AML-193 (cell line): ENCODE data around the gene XIRP2.

ENCODE experiments used
- DNase-seq, 2 experiments: peaks; one replicate each; lab custom pipeline; 2025; lab: John Stamatoyannopoulos, UW

XIRP2 gene

DNA sequence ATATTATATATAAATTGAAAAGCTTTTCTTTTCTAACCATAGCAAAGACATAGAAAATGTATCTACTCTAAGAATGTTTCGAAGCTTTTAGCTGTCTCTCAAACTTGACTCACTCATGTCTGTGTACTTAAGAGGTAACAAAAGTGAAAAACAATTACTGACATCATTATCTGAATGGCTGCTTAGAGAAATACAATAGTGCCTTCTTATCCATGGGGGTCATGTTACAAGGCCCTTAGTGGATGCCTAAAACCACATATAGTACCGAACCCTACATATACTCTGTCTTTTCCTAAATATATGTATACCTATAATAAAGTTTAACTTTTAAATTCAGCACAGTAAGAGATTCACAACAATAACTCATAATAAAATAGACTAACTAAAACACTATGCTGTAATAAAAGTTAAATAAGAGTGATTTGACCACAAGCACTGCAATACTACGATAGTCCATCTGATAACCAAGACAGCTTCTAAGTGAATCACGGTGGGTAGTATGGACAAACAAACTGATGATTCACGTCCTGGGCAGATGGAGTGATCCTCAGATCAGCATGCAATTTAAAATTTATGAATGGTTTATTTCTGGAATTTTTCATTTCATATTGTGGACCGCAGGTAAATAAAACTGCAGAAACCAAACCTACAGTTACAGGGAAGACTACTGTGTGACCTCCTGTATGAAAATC, 246.2 kb downstream of the XIRP2 start:
- DNase-seq, result no peak

DNA sequence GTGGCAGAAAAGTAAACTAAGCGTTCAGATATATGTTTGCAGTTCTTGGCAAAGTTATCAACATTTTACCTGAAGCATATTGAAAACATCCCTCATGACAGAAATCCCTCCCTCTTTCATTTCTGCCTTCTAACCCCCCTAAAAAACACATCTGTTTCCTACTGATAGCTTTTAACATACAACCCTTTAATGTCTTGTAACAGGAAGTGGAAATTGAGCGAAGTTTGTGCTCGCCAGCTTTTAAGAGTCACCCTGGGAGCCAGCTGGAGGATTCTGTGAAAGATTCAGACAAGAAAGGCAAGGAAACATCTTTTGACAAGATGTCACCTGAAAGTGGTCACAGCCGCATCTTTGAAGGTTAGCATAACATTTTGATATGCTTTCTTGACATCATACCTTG, 247.4 kb downstream of the XIRP2 start:
- DNase-seq, result no peak

DNA sequence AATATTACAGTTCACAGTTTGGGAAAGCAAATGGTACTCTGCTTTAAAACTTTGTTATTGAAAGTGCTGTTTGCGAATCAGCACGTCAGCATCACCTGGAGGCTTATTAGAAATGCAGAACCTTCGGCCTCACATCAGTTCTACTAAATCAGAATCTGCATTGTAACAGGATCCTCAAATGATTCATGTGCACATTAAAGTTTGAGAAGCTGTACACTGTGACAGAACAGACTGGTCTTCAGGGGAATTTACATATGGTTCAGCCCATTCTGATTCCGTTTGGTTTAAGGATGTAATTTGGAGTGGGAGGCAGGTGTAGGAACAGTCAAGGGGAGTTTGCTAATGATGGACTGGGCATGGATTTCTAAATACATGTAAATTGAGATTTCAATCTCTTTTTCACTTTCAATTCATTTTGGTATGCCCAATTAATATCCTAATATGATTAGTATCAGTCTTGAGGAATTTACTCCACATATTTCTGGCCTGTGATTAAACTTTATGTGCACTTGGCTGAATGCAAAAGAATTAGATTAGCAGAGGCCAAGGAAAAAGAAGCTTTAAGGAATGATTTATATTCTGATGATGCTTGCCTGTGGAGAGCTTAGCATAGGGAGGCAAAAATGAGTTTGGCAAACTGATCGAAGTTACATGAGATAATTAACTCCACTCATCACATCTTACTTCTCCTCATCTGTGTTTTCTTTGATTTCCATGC, 248.8 kb downstream of the XIRP2 start:
- DNase-seq, result no peak

DNA sequence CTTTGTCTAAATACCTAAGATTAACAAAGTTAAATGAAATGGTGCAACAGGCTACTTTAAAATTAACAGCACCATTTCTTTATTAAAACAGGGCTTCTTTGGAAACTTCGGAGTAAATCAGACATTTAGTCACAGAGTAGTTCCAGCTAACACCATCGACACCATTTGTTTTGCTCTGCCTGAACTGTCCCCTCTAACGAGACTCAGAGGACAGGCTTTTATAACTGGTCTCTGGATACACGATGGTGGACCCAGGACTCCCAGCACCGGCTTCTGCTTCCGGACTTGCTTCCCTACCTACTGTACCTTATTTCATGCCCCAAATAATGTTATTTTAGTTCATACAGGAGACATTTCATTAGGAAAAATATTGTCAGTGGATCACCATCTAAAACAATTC, 252.1 kb downstream of the XIRP2 start:
- DNase-seq, result no peak

DNA sequence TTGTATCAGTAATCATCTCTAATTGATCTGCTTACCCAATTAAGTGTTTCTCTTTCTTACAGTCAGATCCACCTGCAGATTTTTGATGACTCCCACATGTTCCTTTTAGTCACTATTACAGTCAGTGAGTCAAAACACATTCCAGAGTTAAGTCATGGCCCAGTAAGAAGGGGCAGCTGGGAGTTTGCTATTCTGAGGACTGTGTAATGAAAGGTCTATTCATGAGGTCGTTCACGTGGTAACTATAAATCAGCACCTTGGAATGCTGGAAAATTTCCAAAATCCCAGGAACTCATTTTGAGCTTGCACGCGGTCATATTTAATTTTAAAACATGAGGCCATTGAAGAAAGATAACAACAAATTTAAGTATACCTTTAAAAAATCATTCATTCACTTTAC, 252.5 kb downstream of the XIRP2 start:
- no peak for DNase-seq

DNA sequence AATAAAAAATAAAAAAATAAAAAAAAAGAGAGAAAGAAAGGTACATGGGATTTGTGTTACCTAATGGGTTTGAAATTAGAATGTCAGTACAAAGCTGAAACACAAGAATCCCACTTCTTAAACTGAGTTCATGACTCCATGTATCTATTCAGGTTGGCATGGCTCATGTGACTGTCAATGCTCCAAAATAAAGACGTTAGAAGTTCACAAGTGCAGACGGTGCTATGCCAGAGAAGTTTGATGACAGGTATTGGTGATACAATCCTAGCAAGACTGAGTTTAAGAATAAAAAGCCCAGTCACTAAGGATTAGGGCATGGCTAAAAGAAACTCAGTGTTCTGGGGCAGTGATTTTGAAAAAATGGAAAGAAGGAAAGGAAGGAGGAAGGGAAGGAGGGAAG, 254.3 kb downstream of the XIRP2 start:
- no peak for DNase-seq

DNA sequence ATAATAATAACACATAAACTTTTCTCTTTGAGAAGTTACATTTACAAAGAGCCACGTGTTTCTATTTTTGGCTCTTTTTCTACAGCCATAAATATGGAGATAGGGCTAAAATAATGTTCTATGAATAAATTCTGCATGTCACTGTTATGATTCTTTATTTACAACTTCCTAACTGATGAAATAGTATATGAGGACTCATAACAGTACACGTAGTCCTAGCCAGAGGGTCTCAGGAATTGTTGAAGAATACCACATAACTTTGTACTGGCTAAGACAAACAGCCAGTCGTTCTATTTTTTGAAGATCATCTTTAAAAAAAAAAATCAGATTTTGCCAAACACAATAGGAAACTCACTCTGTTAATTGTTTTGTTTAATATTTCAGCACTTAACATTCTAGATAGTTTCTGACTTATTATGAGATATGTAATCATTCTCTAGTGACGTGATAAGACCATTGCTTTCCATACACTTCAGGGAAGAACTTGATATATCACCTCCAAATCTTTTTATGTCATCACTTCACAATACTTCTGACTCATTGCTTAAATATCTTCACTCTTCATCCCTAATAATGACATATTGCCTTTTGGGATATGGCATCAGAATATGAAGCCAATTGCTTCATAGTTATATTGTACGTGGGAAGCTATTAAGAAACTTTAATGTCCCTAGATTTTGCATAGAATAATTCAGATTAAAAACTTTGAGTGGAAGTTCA, 256.1 kb downstream of the XIRP2 start:
- DNase-seq, result no peak

DNA sequence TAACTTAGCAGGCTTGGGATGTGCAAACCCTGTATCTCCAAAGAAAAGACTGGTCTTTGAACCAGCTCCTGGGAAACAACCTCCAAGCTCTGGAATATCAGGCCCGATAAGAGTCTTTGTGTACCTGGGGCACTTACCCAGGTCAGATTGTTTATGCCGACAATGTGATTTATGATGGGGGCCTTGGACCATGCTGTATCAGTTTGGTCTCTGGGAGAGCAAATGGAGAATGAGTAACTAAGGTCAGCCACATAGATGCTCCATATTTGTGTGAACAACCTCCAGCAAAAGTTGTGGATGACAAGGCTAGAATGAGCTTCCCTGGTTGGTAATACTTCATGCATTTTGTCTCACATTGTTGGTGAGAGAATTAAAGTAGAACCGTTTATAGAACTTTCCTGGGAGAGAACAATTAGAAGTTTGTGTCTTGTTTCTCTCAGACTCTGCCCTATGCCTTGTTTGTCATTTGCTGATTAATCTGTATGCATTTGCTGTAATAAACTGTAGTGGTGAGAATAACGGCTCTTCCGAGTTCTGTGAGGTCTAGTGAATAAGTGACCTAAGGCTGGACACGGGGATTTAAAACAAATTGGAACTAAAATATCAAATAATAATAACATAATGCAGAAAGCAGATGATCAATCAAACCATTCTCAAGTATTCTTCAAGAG, 259.1 kb downstream of the XIRP2 start:
- no peak for DNase-seq

DNA sequence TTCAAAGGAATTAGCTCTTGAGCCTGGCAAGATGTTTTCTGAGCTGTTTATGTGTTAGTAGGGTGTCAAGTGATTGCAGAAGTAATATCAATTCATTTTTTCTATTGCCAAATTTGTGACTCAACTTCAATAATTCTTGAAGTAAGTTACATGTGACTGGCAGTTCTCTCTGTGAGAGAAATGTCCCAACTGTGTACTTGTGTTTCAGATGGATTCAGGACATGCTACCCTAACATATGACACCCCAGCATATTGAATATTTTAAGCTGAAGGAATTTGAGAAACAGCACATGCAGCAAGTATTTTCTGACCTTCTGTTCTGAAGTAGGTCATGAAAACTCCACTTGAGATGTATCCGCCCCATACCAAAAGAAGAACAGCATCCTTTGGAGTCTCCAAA, 263.6 kb downstream of the XIRP2 start:
- DNase-seq, result no peak

DNA sequence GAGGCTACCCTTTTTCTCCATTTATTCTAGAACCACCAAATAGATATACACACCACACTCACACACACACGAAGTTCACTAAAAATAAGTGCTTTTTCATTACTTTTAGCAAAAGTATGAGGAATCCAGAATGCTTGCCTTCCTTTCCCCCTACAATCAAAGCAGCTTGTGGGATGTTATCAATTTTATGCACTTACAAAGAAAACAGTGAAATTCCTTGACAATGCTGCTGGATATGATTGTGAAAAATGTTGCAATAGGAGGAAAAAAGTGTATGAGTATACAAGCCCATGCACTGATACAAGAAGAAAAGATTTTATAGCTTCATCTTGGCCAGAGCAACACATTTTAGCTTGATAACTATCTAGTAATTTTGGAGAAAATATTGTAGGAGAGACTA, 269.2 kb downstream of the XIRP2 start:
- DNase-seq, result no peak

DNA sequence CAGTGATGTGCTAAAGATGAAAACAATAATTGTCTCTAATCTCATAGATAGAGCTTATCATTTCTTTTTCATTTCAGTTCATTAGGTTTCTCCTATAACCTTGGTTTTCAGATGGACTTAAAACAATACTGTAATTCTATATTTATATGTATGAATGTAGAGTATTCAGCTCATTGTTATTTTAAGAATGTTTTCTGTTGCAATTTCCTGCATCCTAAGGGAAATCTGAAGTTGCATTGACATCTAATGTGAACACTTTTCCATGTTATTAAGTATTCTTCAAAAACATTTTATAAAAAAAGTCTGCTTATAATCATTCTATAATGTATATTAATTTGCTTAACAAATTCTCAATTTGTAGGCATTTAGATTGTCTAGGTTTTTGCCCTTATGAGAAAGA, 288.9 kb downstream of the XIRP2 start:
- DNase-seq, result no peak

DNA sequence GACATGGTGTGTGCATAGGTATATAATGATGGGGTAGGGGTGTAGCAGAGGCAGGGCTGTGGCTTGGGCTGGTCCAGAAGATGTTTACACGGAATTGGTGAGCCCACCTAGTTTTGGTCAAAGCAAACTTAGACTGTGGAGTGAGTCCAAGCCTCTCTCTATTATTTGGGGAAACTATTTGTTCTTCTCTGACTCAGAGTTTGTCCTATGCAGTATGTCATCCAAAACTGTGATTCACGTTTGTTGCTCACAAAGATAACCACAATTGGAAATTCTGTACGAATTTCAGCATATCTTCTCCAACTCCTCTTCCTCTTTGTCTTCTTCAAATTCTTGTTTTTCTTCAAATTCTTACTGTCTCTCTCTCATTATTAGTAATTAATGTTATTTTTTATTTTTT, 292.9 kb downstream of the XIRP2 start:
- no peak for DNase-seq

DNA sequence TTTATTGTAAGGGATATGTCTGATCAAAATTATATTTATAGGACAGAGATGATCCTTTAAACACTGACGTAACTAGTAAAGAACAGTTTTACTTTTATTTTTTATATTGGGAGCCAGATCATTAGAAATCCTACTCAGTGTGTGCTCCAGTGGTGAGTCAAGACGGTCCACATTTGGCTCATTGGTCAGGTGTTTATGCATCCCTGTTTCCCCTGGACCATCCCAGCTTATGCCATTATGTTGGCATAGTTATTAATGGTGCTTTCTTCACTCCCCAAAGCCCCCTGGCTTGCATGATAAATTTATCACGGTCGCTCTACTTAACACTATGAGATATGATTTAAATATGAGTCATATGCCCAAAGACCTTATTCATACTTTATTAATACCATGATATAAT, 293.4 kb downstream of the XIRP2 start:
- DNase-seq, result no peak

DNA sequence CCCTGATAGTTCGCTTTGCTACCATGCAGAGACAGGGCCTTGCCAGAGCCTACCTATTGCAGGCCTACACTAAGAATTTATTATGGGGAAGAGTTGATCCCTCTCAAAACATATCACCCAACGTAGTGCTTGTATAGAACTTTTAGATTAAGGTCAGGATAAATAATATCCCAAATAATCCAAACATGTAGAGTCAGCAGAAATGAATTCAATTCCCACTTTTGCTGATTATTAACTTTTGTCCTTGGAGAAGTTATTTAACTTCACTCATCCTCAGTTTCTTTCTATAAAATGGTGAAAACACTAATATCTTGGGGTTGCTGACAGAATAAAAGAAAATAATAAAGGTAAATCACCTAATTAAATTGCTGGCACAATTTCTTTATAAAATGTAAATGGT, 294.1 kb downstream of the XIRP2 start:
- DNase-seq, result no peak

DNA sequence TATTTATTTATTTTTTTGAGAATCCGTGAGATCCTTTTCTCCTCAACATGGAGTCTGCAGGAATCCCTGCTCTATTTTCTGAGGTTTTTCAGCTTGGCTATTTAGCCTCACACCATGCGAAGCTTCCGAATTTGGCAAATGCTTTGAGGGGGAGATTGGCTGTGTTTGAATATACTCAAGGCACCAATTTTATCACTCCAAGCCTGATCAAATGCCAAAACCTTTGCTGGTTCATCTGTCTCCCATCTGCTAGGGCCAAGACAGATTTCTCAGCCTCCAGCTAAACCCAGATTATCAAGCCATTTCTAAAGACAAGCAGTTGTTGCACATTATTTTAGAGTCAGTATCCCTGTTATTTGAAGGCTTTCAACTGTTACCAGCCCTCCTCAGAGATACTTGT, 295.7 kb downstream of the XIRP2 start:
- no peak for DNase-seq

DNA sequence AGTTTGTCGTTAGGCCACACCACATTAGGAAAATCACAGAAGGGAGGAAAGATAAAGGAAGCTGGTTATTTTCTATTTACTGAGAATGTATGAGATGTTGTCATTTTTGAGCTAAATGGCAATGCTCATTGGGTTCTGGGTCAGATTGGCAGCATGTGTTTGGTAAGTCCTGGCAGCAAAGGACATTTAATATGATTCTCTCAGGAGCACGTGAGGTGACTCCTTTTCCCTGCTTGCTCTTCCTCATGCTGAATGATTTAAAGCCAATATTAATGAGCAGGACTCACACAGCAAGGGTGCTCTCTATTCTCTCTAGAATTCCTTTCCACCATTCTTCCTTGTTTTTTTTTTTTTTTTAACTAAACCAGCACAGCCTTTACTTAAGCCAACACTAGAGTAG, 298.2 kb downstream of the XIRP2 start:
- DNase-seq, result no peak

DNA sequence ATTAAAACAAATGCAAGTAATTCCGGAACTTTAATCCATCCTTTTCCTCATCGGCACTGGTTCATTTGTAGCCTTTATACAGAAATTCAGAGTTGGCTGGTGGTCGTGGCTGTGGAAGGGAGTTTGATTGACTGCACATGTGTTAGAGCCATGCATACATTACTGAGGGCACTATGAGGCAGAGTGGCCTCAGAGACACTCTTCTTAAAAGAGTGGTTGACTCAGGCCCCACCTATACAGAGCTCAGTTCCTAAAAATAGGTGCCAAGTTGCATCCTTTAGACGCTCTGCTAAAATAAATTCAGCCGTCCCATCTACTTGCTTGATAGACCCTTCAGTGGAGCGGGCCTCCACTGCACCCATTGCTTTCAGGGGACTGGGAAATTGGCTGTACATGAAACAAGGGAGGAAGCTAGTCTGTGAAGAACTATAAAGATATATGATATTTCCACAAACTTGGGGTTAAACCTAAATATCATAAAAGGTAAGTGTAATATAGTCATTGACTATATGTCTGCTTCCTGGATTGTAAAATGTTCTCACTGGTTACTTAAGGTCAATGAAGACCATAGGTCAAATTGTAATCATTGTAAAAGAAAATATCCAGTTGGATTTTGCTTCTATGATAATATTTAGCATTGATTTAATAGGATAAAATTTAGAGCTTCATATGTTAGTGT, 298.9 kb downstream of the XIRP2 start:
- DNase-seq, result no peak

DNA sequence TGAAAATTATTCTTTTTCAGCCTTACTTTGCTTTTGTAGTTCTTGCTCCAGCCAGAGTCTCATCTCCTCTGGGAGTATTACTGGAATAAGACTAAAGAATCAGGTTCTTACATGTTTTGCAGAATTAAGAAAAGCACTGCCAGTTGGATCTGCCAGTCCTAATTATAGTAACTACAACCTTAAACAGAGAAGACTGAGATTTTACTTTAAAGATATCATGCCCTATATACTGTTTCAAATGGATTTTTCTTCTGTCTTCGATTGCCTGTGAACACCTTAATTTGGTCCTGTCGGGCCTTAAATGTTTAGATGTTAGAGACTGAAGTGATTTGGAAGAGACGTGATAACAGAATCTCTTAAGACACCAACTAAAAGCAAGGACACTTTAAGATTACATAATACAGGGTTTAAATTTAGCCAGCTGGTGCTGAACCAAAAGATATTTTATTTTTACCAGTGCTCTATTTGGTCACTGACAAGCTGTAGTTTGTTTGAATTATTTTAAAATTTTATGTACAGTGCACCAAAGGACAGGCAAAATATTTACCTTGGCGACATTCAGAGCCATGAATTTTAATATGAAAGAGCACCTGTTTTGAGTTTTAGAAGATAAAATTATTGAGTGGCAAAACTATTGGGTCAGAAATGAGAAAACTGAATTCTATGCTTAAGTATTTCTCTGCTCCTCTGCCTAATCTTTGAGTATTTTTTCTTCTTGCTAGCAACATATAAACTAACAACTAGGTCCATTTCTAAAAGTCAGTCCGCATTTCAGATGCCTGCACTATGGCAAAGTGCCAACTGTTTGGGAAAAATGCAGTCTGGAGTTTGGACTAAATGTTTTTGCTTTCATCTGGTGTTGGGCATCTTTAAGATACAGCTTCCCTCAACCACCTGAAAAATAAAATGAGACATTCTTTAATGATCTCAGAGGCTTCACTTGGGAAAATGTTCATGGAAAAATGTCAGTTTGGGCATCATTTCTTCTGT, 300.0 kb downstream of the XIRP2 start:
- DNase-seq, result no peak

DNA sequence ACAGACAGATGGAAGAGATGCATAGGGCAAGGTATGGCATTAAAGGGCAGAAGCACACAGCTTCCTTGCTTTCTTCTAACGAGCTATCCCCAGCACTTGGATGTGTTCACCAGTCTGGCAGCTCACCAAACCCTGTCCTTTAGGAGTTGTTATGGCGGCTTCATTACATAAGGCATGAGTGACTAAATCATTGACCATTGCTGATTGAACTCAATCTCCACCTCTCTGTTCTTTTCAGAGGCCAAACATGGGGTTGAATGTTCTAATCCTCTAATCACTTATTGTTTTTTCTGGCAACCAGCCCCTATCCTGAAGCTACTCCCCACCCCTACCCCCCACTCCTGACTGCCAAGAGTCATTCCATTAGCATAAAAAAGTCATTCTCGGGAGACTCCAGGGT, 301.8 kb downstream of the XIRP2 start:
- no peak for DNase-seq

DNA sequence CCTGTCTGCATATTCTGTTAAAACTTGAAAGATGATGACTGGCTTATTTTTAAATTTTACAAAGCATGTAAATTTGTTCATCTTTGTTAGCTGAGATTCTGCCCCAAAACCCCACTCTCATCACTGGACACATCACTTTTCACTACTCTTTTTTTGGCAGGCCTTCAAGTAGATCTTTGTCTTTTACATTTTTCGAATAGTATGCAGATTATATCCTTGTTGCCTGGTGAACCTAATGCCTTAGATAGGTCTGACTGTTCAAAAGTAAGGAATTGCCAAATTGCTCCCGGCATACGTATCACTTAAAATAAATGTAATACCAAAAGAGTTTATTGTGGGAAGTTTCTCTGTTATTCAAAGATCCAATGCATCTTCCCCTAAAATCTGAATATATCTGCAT, 303.3 kb downstream of the XIRP2 start:
- DNase-seq, result no peak

DNA sequence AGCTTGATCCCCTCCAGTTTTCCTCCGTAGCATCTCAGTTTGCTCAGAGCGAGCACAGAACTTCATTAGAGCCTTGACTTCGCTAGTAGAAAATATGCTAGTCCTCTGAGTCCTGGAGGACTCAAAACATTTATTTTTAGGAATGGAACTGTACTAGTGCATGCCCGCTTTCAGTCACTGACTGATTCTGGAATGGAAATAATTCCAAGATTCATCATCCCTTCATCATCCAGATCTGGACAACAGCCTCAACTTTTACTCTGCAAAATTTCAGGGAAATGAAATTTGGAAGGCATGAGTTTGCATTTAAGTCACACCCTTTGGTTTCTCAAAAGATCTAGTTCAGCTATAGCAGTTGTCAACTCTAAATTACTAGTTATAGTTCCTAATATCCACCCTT, 304.6 kb downstream of the XIRP2 start:
- DNase-seq, result no peak
